Breast epithelium (tissue), 4 donors: ENCODE data around the gene GALNT9. TPM values are rescaled to one million over a fixed set of nuclear protein-coding genes. Genes with fewer than 3 reads are reported as not detected.
"Not testable (repeated sequence)": the region's sequence is repeated elsewhere in the genome, so short reads cannot be mapped to it uniquely, and the experiment has no call there.

Experiments used
- DNase-seq, 2 donors: peaks; one replicate each; pipeline ENCODE4 v3.0.0-alpha.2; 2019; ENCODE audit warnings: low spot score in 2 of 2
- H3K27ac ChIP-seq, 2 donors: fragments of 200-600 bp; sonication (generic) in 1 of 2; one replicate each; pipeline ENCODE4 v1.5.1; 2016 to 2019; ENCODE audit warnings: mild to moderate bottlenecking in 1 of 2
- H3K27me3 ChIP-seq, 2 donors: fragments of 200-600 bp; sonication (generic) in 1 of 2; one replicate each; pipeline versions ENCODE4 v1.5.1 to v1.6.0; 2017 to 2019; ENCODE audit warnings: control low read depth in 1 of 2, mild to moderate bottlenecking in 1 of 2
- H3K36me3 ChIP-seq: fragments of 200-600 bp; one replicate; pipeline ENCODE4 v1.5.1; 2019
- H3K4me1 ChIP-seq, 2 donors: fragments of 200-600 bp; sonication (generic); one replicate each; pipeline ENCODE4 v1.5.1; 2016 to 2019; ENCODE audit warnings: control low read depth in 1 of 2
- H3K4me3 ChIP-seq, 3 donors: fragments of 200-600 bp; sonication (generic); 1 replicate in 2 of 3; 2 replicates in 1 of 3; pipeline ENCODE4 v1.5.1; 2016 to 2019; ENCODE audit warnings: mild to moderate bottlenecking in 3 of 3, moderate library complexity in 2 of 3
- H3K9me3 ChIP-seq, 2 donors: fragments of 200-600 bp; sonication (generic) in 1 of 2; one replicate each; pipeline ENCODE4 v1.5.1; 2016 to 2019; ENCODE audit warnings: control low read depth in 1 of 2
- CTCF ChIP-seq, 3 donors: fragments of 450-650 bp; IDR thresholded peaks; one replicate each; pipeline ENCODE4 v1.5.1; 2016 to 2017; ENCODE audit warnings: antibody characterized with exemption in 3 of 3, mild to moderate bottlenecking in 3 of 3, moderate library complexity in 3 of 3
- POLR2A ChIP-seq: fragments of 450-650 bp; IDR thresholded peaks from one replicate; pipeline ENCODE4 v1.6.1; 2016; ENCODE audit warnings: antibody characterized with exemption, mild to moderate bottlenecking, moderate library complexity
- POLR2AphosphoS5 ChIP-seq, 3 donors: sonication (generic); formaldehyde crosslinking; IDR thresholded peaks; one replicate each; pipeline ENCODE4 v1.6.1; 2017; ENCODE audit warnings: antibody characterized with exemption in 3 of 3
- intact Hi-C: fragments of 100-400 bp; cut with DNase I; formaldehyde crosslinking; loops from one replicate; pipeline ENCODE4 v1.15.1; 2023; ENCODE audit warnings: low total_unique reads
- total RNA-seq, 3 donors: library from RNA; depleted of rRNA; stranded (reverse); fragments of >200 nt; gene quantifications; one replicate each; pipeline ENCODE4 v1.1.0, GENCODE V29; 2016

Gene GALNT9
- total RNA-seq, 3 donors from 2014 or later, result 2.9 TPM; not detected in 2

DNA sequence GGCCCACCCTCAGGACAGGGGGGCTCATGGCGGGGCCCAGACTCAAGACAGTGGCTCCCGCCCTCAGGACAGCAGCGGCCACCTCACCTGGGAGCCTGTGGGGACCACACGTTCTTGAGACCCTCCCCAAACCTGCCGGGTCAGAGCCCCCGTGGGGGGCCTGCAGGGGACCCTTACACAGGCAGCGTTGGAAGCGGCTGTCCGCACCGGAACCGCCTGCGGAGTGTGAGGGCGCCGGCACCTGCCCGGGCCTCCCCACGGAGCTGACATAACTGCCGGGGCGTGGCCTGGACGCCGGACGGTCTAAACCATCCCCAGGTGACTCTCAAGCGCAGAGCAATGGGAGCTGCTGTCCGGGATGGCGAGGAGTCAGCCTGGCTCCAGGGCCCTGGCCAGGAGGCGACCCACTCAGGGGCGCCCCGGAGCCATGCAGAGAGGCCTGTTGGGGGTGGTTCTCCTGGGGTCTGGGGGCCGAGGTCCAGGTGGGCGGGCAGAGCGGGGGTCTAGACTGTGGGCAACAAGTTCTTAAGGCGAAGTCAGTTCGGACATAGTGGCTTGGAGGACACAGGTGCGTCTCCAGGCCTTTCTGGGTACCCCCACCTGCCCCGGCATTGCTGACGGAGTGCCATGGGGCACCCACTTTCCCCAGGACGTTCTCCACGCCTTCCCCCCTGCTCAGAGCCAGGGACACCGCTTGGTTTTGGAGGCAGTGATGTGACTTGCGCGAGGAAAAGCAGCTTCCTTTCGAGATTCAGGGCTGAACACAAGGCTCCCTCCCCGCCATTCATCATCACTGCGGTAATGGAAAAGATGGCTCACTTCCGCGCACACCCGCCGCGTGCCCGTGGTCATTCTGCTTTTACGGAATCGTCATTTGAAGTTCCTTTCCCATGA lies 23.2 kb downstream of the GALNT9 start:
- intact Hi-C loops, result no loop called here
- DNase-seq, result no peak
- H3K27me3 ChIP-seq, result peaks cover 0 to 48% of the 10 kb centered on the region in 2 donors
- H3K27ac ChIP-seq, result no peak overlapping the region
- peaks cover 8 to 13% of the 10 kb centered on the region in 2 donors for H3K9me3 ChIP-seq
- H3K4me1 ChIP-seq, result no peaks in the 10 kb centered on the region
- H3K4me3 ChIP-seq, result no peak overlapping the region
- H3K36me3 ChIP-seq, result no peaks in the 10 kb centered on the region
- no peak for TF ChIP-seq POLR2AphosphoS5 (IDR thresholded peaks at IDR 0.05)
- TF ChIP-seq POLR2A, result no peak
- no peak for TF ChIP-seq CTCF (IDR thresholded peaks at IDR 0.05)

DNA sequence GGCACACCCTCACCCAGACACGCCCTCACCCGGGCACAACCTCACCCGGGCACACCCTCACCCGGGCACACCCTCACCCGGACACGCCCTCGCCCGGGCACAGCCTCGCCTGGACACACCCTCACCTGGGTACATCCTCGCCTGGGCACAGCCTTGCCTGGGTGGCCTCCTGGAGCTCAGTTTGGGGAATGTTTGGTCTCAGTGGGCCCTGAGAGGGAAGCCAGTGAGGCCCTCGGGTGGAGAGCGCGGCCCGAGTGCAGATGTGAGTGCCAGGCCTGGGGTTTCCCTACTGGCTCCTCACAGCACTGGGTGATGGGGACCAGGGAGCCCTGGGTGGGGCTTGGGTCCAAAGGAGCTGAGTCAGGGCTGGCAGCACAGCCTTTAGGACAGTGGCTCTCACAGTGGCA lies 23.8 kb downstream of the GALNT9 start:
- intact Hi-C loops, result no loop called here
- no peaks in the 10 kb centered on the region for H3K4me1 ChIP-seq
- H3K9me3 ChIP-seq, result peaks cover 1 to 7% of the 10 kb centered on the region in 2 donors
- H3K36me3 ChIP-seq, result no peaks in the 10 kb centered on the region
- no peak for DNase-seq
- no peak overlapping the region for H3K27ac ChIP-seq
- no peak for TF ChIP-seq CTCF (IDR thresholded peaks at IDR 0.05)
- TF ChIP-seq POLR2AphosphoS5 (IDR thresholded peaks at IDR 0.05), result no peak
- no peak for TF ChIP-seq POLR2A
- no peak overlapping the region for H3K4me3 ChIP-seq
- H3K27me3 ChIP-seq, result peaks cover 0 to 54% of the 10 kb centered on the region in 2 donors

GRCh38 chr12:132304866-132305265 lies 24.5 kb downstream of the GALNT9 start:
- H3K4me1 ChIP-seq, H3K9me3 ChIP-seq, H3K27ac ChIP-seq, DNase-seq, intact Hi-C loops, H3K36me3 ChIP-seq, H3K4me3 ChIP-seq: not testable (repeated sequence)
- peaks cover 0 to 54% of the 10 kb centered on the region in 2 donors for H3K27me3 ChIP-seq

DNA sequence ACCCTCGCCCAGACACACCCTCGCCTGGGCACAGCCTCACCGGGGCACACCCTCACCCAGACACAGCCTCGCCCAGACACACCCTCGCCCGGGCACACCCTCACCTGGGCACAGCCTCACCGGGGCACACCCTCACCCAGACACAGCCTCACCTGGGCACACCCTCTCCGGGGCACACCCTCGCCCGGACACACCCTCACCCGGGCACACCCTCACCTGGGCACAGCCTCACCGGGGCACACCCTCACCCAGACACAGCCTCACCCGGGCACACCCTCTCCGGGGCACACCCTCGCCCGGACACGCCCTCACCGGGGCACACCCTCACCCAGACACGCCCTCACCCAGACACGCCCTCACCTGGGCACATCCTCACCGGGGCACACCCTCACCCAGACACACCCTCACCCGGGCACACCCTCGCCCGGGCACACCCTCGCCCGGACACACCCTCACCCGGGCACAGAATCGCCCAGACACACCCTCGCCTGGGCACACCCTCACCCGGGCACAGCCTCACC lies 25.5 kb downstream of the GALNT9 start:
- peaks cover 0 to 48% of the 10 kb centered on the region in 2 donors for H3K27me3 ChIP-seq
- DNase-seq, H3K9me3 ChIP-seq, H3K27ac ChIP-seq, H3K36me3 ChIP-seq, H3K4me1 ChIP-seq, H3K4me3 ChIP-seq, intact Hi-C loops: not testable (repeated sequence)

- intact Hi-C loops, result no loop called here
- Histone ChIP-seq H3K27ac (no peak overlapping the region), H3K4me1 (no peaks in the 10 kb centered on the region), H3K4me3 (no peak overlapping the region), H3K9me3 (no peaks in the 10 kb centered on the region), H3K36me3 (no peaks in the 10 kb centered on the region), H3K27me3 (peaks cover 0 to 43% of the 10 kb centered on the region in 2 donors)
- no peak for DNase-seq
- no peak for TF ChIP-seq POLR2AphosphoS5 (IDR thresholded peaks at IDR 0.05)
- TF ChIP-seq POLR2A, result no peak
- no peak for TF ChIP-seq CTCF (IDR thresholded peaks at IDR 0.05)
These were observed 26.7 kb downstream of the GALNT9 start for GRCh38 chr12:132302466-132303358.
